Loucy (cell line): ENCODE measurements around the gene CARD8.

Source experiments
- EZH2phosphoT487 ChIP-seq: fragments of 200-600 bp; IDR thresholded peaks from 2 replicates; pipeline ENCODE4 v1.6.1; 2018; ENCODE audit warnings: antibody characterized with exemption, mild to moderate bottlenecking, moderate library complexity, borderline replicate concordance
- TF ChIP-seq, protein P1 (sequence below): fragments of 200-600 bp; sonication (generic); conservative IDR thresholded peaks from 2 replicates; pipeline ENCODE4 v1.5.1; 2014; ENCODE audit warnings: mild to moderate bottlenecking, antibody characterized with exemption, low read length

DNA sequence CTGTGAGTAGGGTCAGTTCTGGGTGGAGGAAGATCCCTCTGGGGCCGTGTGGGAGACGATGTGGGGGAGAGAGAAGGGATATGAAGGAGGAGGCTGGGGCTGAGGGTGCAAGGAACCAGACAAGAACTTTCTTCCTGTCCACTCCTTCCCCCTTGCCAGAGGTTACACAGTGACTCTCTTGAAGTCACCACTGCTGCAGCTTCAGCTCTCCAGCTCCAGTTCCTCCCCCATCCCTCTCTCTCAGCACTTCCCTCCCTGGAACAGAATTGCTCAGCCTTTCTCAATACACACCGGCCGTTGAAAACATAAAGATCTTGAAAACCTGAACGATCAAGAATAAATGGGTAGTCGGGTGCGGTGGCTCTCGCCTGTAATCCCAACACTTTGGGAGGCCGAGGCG is 80.1 kb downstream of the CARD8 start:
- TF ChIP-seq, protein P1, sequence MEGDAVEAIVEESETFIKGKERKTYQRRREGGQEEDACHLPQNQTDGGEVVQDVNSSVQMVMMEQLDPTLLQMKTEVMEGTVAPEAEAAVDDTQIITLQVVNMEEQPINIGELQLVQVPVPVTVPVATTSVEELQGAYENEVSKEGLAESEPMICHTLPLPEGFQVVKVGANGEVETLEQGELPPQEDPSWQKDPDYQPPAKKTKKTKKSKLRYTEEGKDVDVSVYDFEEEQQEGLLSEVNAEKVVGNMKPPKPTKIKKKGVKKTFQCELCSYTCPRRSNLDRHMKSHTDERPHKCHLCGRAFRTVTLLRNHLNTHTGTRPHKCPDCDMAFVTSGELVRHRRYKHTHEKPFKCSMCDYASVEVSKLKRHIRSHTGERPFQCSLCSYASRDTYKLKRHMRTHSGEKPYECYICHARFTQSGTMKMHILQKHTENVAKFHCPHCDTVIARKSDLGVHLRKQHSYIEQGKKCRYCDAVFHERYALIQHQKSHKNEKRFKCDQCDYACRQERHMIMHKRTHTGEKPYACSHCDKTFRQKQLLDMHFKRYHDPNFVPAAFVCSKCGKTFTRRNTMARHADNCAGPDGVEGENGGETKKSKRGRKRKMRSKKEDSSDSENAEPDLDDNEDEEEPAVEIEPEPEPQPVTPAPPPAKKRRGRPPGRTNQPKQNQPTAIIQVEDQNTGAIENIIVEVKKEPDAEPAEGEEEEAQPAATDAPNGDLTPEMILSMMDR: no peak
- TF ChIP-seq EZH2phosphoT487: no peak
